ENCODE data around the gene ADRA2B.

Gene ADRA2B

DNA sequence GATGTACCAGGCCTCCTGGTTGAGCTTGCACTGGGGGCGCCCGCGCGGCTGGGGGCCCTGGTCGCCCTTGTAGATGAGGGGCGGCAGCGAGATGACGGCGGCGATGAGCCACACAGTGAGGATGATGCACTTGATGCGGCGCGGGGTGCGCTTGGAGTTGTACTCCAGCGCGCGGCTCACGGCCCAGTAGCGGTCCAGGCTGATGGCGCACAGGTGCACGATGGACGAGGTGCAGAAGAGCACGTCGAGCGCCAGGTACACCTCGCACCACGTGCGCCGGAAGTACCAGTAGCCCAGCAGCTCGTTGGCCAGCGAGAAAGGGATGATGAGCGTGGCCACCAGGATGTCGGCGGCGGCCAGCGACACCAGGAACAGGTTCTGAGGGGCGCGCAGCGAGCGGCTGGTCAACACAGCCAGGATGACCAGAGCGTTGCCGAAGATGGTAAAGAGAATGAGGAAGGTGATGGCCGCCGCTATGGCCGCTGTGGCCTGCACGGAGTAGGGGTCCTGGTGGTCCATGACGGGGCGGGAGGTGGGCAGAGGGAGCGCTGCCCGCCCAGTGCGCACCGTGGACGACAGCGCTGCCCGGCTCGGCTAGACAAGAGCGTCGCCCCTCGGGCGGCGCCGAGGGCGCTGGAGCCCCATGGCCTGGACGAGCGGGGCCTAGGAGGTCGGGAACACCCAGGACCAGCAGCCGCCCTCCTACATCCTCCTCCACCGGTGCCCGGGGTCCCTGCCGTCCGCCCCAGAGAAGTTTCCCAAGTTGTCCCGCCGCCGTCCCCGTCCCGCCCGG, 544 bp downstream of the ADRA2B start:
- DNase-seq = no peak

DNA sequence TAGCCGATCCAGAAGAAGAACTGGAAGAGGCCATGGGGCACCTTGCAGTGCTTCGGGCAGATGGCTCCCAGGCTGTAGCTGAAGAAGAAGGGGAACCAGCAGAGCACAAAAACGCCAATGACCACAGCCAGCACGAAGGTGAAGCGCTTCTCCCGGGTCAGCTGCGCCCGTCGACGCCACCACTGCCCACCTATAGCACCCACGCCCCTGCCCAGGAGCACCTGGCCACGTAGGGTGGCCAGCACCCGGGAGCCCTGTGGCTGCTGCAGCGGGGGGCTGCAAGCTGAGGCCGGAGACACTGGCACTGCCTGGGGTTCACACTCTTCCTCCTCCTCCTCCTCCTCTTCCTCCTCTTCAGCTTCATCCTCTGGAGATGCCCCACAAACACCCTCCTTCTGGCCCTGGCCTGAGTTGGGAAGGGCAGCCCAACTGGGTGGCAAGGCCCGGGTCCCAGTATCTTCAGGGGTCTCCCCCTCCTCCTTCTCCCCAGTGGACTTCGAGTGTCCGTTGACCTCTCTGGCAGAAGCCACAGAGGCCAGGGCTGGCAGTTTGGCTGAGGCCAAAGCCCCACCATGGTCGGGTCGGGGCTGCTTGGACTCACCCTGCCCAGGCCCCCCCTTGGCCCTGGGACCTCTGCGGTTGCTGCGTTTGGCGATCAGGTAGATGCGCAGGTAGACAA, 1.3 kb downstream of the ADRA2B start:
- no peak for DNase-seq

DNA sequence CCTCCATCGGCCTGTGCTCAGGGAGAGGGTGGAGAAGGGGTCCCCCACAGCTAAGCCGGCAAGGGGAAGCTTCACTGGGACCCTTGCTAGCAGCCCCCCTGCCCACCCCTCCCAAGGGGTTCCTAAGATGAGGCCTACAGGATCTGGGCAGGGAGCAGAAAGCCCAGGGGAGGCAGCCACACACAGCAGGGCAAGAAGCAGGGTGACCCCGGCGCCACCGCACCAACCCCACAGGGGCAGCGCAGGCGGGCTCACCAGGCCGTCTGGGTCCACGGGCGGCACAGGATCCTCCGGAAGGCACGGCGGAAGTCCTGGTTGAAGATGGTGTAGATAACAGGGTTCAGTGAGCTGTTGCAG, 1.8 kb downstream of the ADRA2B start:
- no peak for DNase-seq

DNA sequence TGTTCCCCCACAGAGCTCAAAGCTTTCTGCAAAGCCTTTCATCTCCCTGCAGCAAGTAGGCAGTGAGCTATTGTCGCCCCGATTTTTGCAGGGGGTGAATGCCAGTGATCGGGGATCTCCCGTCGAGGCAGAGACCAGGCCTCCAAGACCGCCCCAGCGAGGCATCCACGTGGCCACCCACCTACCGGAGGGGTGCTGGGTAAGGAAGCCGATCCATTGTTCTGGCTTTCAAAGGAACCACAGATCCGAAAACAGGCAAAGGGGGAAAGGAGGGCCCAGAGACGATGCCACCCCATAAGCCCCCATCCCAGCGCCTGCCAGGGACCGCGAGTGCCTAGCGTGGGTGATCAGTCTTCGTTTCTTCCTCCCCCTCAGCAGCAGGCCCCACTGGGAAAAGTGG, 2.4 kb downstream of the ADRA2B start:
- DNase-seq = no peak

DNA sequence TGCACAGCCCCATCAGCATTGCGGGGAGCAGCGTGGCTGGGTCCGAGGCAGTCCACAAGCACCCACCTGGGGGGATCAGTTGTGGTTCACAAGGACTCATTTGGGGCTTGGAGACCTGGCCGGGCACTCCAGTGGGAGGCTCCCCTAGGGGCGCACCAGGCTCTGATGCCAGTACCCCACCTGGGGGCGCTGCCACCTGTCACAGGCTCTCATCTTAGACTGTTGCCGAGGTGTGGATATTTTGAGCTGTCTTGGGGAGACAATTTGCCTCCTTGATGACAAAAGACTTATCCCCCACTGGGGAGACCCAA, 3.0 kb downstream of the ADRA2B start:
- peak; percentile 18 for DNase-seq

DNA sequence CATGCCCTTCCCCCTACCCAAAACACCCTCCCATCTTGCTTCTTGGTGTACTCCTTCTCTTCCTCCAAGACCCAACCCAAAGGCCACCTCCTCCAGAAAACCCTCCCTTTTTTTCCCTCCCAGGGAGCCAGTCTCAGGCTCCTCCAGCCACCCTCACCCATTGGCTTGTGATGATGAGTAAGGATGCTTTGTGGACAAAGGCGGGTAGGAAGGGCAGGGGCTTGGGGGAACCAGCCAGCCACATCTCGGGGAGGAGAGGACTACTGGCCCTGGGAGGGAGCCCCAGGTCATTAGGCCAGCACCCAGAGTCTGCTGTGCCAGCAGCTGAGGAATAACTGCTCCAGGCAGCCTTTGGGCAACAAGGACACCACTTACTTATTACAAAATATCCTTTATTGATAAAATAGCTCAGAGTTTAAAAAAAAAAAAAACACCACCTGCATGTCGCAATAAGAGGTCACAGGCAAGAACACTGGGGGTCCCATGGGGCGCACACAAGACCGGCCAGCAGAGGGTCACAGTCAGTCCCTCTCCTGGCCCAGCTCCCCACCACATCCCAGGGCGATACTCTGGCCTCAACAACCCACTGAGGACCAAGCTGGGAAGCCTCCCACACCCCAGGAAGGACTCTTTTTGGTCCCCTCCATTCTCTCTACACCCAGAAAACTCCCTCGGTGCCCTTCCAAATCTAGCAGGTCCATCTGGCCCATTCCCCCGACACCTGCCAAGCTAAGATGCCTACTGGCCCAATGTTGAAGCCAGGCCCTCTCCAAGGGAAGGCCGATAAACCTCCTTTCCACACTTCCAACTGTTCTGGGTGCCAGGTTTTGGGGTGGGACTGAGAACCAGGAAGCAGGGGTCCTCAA, 3.6 kb downstream of the ADRA2B start:
- DNase-seq = no peak

DNA sequence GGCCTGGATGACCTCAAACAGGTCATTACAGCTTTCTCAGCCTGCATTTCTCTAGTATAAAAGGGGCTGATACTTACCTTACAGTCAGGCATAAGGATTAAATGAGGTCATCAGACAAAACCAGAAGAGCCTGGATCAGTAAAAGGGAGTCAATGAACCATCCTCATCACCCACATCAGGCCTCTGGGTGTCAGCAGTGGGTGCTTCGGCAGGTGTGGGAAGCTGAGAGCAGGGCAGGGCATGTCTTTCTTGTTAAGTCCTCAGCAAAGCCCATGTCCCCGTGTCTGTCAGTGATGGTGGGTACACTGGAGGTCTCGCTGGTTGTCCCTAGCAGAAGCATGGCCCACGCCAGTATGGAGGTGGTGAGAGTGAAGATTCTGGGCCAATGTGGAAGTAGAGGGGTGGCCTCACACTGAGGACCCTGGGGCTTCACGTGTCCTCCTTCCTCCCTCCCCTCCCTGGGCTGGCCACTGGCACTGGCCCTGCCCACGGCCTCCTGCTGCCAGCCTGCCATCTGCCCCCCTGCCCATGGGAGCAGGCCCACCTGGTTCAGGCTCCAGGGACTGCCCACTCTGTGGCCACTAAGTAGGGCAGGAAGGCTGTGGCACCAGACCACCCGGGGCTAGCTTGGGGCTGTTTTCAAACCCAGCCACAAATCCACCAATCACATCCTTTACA, 4.4 kb downstream of the ADRA2B start:
- no peak for DNase-seq

DNA sequence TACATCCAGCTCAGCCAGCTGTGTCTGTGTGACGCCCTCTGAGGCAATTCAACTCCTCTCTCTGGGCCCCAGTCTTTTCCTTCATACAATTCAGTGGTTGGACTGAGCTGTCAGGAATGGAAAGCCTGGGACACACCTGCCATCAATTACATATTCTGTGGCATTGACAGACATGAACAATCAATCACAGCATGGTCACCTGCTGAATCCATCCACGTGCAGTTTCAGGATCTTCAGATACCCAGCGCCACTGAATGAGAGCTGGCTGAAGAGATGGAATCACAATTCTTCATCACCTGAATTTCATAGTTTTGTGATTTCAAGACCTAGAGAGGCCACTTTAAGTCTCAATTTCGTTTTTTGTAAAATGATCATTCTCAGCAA, 5.1 kb downstream of the ADRA2B start:
- DNase-seq = no peak

DNA sequence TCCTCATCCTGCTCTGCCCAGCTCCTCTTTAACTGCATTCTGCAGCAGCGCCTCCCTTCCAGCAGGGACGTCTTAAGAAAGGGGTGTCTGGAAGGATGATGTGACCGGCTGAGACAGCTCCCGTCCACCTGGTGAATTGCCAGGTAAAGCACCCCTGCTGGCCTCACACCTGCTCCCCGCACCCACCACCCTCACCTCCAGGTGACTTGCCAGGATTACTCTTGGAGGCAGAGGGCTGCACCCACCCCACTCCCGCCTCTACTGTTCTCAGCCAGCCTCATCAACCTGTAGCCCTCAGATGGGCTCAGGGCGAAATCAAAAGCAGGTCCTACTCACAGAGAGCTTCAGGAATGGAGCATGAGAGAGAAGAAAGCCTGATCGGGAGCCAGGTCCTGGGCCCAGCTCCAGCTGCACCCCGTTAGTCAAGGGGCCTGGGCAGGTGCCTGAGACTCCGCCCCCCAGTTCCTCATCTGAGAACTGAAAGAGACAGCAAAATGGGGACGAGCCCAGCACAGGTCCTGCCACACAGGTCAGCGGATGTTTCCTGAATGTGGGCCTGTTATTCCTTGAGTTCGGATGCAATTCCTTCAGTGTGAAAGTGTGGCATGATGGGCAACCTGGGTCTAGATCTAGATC, 5.6 kb downstream of the ADRA2B start:
- DNase-seq = no peak

DNA sequence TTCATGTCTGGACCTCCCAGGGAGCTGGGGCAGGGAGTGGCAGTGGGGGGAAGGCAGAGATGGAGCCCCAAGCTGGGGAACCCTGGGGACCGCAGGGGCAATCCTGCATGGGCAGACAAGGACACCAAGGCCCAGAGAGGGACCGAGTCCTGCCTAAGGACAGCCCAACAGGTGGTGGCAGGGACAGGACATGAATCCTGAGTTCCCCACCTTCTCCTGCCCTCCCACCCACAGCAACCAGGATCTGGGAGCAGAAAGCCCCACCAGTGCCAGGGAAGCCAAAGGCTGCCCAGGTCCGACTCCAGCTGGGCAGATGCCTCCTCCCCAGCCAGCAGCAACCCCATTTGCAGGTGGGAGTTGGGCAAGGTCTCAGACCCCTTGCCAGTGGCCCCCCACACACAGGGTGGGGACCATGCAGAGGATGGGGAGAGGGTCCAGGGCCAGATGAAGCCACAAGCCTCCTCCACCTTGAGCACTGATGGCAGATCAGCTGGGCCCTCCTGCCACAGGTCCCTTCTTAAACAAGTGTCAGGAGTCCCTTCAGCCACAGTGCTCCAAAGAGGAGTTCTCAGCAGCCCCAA, 6.3 kb downstream of the ADRA2B start:
- no peak for DNase-seq

DNA sequence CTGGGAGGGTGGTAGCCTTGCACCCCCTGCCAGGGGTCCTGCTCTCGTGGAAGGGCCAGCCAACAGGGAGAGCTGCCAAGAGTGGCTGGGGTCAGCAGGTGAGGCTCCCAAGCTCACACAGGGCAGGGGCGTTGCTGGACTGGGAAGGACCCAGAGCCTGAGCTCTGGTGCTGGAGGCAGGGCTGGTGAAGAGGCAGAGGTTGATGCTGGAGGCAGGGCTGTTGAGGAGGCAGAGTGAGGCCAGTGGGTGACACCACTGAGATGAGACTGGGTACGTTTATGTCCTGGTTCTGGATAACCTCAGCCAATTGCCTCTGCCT, 7.0 kb downstream of the ADRA2B start:
- DNase-seq = no peak

DNA sequence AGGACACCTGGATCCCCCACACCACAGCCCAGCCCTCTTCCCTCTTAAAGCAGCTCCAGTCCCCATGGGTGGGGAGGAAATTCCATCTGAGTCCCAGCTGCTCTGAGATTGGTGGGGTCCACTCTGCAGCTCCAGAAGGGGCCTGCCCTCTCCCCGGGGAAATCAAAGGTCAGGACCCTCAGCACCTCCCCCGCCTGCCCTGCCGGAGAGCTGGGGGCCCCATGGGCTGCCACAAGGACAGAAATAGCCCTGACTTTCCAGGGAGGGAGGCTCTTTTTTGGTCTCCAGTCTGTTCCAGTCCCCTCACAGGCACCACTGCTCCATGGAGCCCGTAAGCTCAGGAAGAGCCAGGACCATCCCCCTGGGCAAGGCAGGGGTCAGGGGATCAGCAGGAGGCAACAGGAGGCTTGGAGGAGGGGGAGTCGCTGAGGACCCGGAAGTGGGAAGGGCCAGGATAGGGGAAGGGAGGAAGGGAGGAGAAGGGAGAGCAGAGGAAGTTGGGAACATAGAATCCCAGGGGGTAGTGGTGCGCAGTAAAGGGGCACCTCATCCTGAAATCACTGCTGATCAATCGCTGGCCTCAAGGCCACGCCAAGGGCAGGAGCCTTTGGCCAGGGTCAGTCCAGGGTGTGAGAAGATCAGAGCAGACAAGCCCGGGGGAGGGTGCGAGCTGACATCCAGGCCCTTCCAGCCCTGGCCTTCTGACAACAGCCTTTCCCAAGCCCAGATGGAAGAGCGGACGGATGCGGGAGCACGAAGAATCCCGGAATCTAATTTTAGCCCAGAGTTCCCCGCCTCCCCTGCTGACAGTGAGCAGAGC, 7.6 kb downstream of the ADRA2B start:
- no peak for DNase-seq

DNA sequence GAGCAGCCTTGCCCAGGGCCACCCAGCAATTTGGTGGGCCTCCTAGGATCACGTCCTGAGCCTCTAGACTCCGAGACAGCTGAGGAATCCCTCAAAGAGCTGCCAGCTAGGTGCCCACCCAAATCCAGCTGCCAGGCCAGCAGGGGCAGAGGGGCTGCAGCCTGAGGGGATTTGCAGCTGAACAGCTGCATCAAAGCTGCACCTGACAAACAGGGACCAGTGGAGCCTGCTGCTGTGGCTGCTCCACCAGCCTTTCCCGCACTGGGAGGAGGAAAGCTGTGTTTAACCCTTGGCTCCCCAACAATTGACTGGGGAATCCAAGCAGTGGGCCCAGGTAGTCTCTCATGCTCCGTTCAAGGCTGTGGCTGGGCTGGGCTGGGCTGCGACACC, 8.2 kb downstream of the ADRA2B start:
- no peak for DNase-seq

DNA sequence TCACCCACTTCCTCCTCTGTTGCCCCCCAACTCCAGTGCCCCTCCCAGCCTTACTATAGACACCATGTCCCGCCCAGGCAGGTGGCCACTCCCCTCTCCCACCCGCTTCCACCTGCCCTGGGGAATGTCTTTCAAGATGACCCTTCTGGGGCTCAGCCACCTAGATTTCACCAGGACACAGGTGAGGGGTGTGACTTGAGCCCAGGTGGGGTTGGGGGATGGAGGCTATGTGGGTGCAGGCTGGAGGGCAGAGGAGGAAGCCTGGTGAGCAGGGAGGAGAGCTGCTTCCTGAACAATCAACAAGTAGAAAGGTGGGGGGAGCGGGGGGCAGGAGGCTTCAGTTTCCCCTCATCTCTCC, 8.7 kb downstream of the ADRA2B start:
- DNase-seq = no peak

DNA sequence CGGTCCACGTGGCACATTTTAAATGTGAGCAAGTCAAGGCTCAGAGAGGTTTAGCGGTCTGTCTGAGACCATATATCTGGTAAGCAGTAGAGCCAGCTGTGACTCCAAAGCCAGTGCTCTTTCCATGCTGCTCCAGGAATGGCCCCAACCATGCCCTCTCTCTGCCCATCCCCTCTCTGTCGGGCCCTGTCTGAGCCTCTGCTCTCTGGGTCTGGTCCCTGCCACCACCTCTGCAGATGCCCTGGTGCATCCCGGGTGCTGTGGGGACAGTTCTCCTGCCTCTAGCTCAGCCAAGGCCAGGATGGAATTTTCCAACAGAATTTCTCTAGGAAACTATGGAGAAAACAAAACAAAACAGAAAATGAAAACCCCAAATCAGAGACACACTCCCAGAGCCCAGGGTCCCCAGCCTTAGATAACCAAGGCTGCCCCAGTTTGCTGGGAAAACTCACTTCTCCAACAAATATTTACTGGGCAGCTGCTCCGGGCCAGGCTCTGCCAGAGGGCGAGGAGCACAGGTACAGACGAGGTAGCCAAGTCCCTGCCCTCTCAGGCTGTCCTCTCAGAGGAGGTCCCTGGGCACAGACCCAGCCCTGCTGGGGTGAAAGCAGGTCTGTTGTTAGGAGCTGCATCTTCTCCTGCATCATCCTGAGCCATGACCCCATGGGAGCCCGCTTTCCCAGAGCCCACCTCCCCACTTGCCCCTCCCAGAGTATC, 9.2 kb downstream of the ADRA2B start:
- no peak for DNase-seq

DNA sequence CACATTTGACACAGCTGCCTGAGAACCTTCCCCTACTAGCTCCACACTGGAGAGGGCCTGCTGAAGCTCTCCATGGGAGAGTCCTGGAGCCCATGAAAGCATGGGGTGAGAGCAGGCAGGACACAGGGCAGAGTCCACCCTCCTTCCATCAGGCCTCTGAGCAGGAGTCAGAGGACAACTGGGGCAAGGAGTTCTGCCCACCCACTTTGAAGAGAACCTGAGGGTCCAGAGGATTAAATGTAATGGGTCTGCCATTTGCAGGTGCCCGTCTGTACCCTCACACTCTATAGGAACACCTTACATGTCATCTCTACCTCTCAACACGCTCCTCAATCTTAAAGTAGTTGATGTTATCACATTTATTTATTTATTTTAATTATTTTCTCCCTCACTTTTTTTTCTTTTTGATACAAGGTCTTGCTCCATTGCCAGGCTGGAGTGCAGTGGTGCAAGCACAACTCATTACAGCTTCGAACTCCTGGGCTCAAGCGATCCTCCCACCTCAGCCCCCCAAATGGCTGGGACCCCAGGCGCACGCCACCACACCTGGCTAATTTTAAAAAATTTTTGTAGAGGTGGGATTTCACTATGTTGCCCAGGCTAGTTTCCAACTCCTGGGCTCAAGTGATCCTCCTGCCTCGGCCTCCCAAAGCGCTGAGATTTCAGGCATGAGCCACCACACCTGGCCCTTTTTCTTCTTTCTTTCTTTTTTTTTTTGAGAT, 10.2 kb downstream of the ADRA2B start:
- no peak for DNase-seq

DNA sequence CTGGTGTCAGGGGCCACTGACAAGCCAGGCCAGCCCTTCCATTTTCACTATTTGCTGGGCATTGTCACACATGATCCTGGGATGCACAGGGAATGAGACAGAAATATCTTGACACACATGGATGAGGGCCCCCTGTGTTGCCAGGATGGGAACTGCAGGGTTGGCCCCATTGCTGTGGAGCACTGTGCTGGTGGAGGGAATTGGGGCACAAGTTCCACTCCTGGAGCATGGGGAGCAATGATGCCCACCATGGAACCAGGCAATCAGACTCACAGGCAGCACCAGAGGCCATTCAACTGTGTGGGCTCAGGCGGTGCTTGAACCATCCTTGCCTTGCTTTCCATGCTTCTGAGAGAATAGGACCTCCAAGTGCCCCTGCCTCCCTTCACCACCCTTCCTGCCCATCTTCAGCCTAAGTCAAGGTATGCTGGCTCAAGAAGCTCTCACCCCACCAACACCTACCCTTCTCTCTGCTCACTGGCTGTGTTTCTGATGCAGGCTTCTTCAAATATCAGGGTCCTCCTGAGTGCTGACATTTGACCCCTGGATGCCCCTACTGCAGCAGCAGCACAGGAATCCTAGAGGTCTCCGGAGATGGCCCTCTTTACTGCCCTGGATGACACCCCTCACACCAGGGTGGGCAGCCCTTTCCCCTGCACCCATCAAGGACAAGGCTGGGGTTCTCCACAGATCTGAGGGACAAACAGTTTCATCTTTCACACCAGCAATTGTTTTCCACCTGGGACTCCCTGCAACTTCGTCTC, 11.0 kb downstream of the ADRA2B start:
- DNase-seq = no peak

DNA sequence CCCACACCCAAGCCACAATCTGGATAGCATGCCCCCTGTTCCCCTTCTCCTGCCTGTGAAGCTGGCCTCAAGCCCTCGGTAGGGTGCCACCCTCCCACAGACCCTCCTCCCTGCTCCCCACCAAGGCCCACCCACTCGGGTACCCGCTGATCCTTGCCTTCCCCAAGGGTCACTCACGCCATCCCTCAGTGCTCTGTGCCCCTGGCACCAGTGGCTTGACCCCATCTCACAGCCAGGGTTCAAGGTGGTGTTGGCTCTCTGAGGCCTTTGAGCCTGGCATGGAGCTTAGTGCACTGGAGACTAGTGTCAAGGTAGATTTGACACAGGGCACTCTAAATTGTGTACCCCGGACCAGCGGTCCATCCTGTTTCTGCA, 11.9 kb downstream of the ADRA2B start:
- DNase-seq = no peak

DNA sequence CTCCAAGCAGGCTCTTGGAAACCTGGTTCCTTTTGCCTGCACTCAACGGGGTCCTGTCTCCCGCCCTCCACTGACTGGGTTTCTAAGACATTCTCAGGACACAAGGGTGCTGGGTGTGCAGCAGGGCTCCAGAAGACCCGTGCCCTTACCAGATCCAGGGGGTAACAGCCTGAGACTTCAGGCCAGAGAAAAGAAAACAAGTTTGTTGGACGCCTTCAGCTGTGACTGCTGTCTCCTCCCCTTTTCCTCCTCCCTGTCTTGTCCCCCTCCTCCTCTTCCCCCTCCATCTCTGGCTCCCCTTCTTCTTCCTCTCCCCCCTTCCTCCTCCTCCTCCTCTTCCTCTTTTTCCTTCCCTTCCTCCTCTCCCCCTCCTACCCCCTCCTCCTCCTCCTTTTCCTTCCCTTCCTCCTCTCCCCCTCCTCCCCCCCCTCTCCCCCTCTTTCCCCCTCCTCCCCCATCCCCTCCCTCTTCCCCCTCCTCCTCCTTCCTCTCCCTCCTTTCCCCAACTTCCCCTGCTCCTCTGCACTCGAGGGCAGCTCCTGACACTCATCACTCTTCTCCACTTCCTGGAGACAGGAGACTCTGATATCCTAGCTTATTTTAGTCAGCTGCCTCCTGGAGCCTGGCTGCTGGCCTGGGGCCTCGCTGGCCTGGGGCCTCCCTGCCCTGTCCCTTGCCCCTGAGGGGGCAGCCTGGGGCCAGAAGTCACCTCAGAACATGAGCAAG, 12.4 kb downstream of the ADRA2B start:
- no peak for DNase-seq
